Fibroblast of lung (primary cell): ENCODE measurements around the gene RER1. TPM values are rescaled to one million over a fixed set of nuclear protein-coding genes. Genes with fewer than 3 reads are reported as not detected.

Source experiments
- DNase-seq, 2 donors: peaks; one replicate each; pipeline versions ENCODE4 v3.0.0 to v3.0.0-alpha.2; 2010; ENCODE audit warnings: low read depth in 2 of 2
- H2AFZ ChIP-seq: 2 replicates; pipeline ENCODE4 v1.5.1; 2012; ENCODE audit warnings: low read length, control low read depth, inconsistent platforms
- H3K27ac ChIP-seq: 2 replicates; pipeline ENCODE4 v1.5.1; 2011; ENCODE audit warnings: low read length, control low read depth; ENCODE audit not compliant: insufficient read depth
- H3K27me3 ChIP-seq: 2 replicates; pipeline ENCODE4 v1.5.1; 2011; ENCODE audit warnings: mild to moderate bottlenecking, low read length; ENCODE audit not compliant: control insufficient read depth, insufficient read depth
- H3K36me3 ChIP-seq: 2 replicates; pipeline ENCODE4 v1.5.1; 2011; ENCODE audit warnings: low read length; ENCODE audit not compliant: control insufficient read depth, insufficient read depth
- H3K4me1 ChIP-seq: 2 replicates; pipeline ENCODE4 v1.5.1; 2011; ENCODE audit warnings: low read length; ENCODE audit not compliant: control insufficient read depth, insufficient read depth; ENCODE audit errors: extremely low read depth
- H3K4me2 ChIP-seq: 2 replicates; pipeline ENCODE4 v1.5.1; 2011; ENCODE audit warnings: low read length, control low read depth; ENCODE audit not compliant: insufficient read depth; ENCODE audit errors: extremely low read depth
- H3K4me3 ChIP-seq, 4 experiments: fragments of 200-600 bp in 1 of 4; sonication (generic) in 1 of 4; replicated peaks in 1 of 4; 2 replicates each; pipeline ENCODE4 v1.5.1; 2011 to 2016; ENCODE audit warnings: low read length in 4 of 4, low read depth in 3 of 4, mild to moderate bottlenecking in 3 of 4, control low read depth in 2 of 4, inconsistent platforms in 1 of 4, mixed read lengths in 1 of 4; ENCODE audit not compliant: insufficient read depth in 1 of 4; ENCODE audit errors: control extremely low read depth in 1 of 4
- H3K79me2 ChIP-seq: 2 replicates; pipeline ENCODE4 v1.5.1; 2012; ENCODE audit warnings: mild to moderate bottlenecking, low read length, inconsistent platforms; ENCODE audit not compliant: control insufficient read depth, insufficient read depth
- H3K9ac ChIP-seq: 2 replicates; pipeline ENCODE4 v1.5.1; 2011; ENCODE audit warnings: mild to moderate bottlenecking, low read length, control low read depth; ENCODE audit not compliant: insufficient read depth
- H3K9me3 ChIP-seq: 2 replicates; pipeline ENCODE4 v1.5.1; 2012; ENCODE audit warnings: low read depth, low read length; ENCODE audit not compliant: control insufficient read depth, insufficient read depth
- H4K20me1 ChIP-seq: 2 replicates; pipeline ENCODE4 v1.5.1; 2011; ENCODE audit warnings: low read length; ENCODE audit not compliant: control insufficient read depth, insufficient read depth; ENCODE audit errors: extremely low read depth
- CTCF ChIP-seq, 2 donors: IDR thresholded peaks in 1 of 2; conservative IDR thresholded peaks in 1 of 2; 1 replicate in 1 of 2; 2 replicates in 1 of 2; pipeline ENCODE4 v1.5.1; 2011 to 2012; ENCODE audit warnings: low read length in 2 of 2, control low read depth in 1 of 2, inconsistent platforms in 1 of 2, low read depth in 1 of 2, mild to moderate bottlenecking in 1 of 2
- EZH2 ChIP-seq: IDR thresholded peaks from 2 replicates; pipeline ENCODE4 v1.5.1; 2012; ENCODE audit warnings: low read length, control low read depth, mild to moderate bottlenecking; ENCODE audit errors: missing control alignments
- polyA plus RNA-seq, 2 donors: library from polyadenylated mRNA; depleted of rRNA in 1 of 2; stranded (reverse) in 1 of 2; unstranded in 1 of 2; fragments of >200 nt; gene quantifications; 2 replicates each; pipeline ENCODE4 v1.2.1, GENCODE V29; 2011 to 2012; ENCODE audit warnings: missing spikeins in 1 of 2
- total RNA-seq: library from RNA; depleted of rRNA; stranded (reverse); fragments of >200 nt; gene quantifications from 2 replicates; pipeline ENCODE4 v1.2.1, GENCODE V29; 2014

The RER1 gene
- total and polyA plus RNA-seq, 2 donors (not counting 1 experiment from before 2014, with no cell fraction given): 76.1 to 271 TPM

GRCh38 chr1:2373551-2374251 is 17.9 kb upstream of the RER1 start:
- no peaks in the 10 kb centered on the region for H3K79me2 ChIP-seq
- no peaks in the 10 kb centered on the region for H3K27me3 ChIP-seq
- no peak overlapping the region for H3K27ac ChIP-seq
- H3K4me2 ChIP-seq: no peak overlapping the region
- H4K20me1 ChIP-seq: no peaks in the 10 kb centered on the region
- TF ChIP-seq CTCF (conservative IDR thresholded peaks at IDR 0.05 in 1 of 2, IDR thresholded peaks at IDR 0.05 in 1 of 2; ENCODE audit: low read depth in 1 of 2, low read length in 2 of 2): no peak
- no peak for TF ChIP-seq EZH2
- H3K36me3 ChIP-seq: no peaks in the 10 kb centered on the region
- H2AFZ ChIP-seq: no peak overlapping the region
- no peak overlapping the region for H3K4me3 ChIP-seq
- no peaks in the 10 kb centered on the region for H3K9me3 ChIP-seq
- no peak for DNase-seq
- H3K9ac ChIP-seq: no peak overlapping the region
- H3K4me1 ChIP-seq: no peaks in the 10 kb centered on the region

GRCh38 chr1:2374252-2375155 is 17.1 kb upstream of the RER1 start:
- Histone ChIP-seq H3K79me2 (no peaks in the 10 kb centered on the region), H3K36me3 (no peaks in the 10 kb centered on the region), H3K4me2 (no peak overlapping the region), H2AFZ (no peak overlapping the region), H3K9me3 (no peaks in the 10 kb centered on the region), H3K9ac (no peak overlapping the region), H3K27ac (no peak overlapping the region), H3K4me3 (no peak overlapping the region), H4K20me1 (no peaks in the 10 kb centered on the region), H3K4me1 (no peaks in the 10 kb centered on the region), H3K27me3 (no peaks in the 10 kb centered on the region)
- no peak for DNase-seq
- no peak for TF ChIP-seq EZH2

- Histone ChIP-seq H3K9ac (no peak overlapping the region), H3K27me3 (no peaks in the 10 kb centered on the region), H4K20me1 (no peaks in the 10 kb centered on the region), H2AFZ (no peak overlapping the region), H3K4me2 (no peak overlapping the region), H3K9me3 (no peaks in the 10 kb centered on the region), H3K36me3 (no peaks in the 10 kb centered on the region), H3K4me1 (no peaks in the 10 kb centered on the region), H3K4me3 (no peak overlapping the region), H3K27ac (no peak overlapping the region), H3K79me2 (no peaks in the 10 kb centered on the region)
- no peak for TF ChIP-seq CTCF (conservative IDR thresholded peaks at IDR 0.05 in 1 of 2, IDR thresholded peaks at IDR 0.05 in 1 of 2; ENCODE audit: low read depth in 1 of 2, low read length in 2 of 2)
- TF ChIP-seq EZH2: no peak
- DNase-seq: no peak
Observed at GRCh38 chr1:2375246-2375922, 16.3 kb upstream of the RER1 start.
